SU-DHL-6 (cell line): ENCODE results near the gene ST7.

Experiments
- H2AFZ ChIP-seq: fragments of 200-600 bp; sonication (generic); 2 replicates; pipeline ENCODE4 v1.6.1; 2014; ENCODE audit warnings: low read depth, mild to moderate bottlenecking, moderate library complexity, mixed read lengths, antibody characterized with exemption, low read length; ENCODE audit not compliant: severe bottlenecking
- H3F3A ChIP-seq: fragments of 200-600 bp; shearing (Covaris generic); 2 replicates; pipeline ENCODE4 v1.6.0; 2016; ENCODE audit warnings: antibody characterized with exemption, mild to moderate bottlenecking; ENCODE audit not compliant: insufficient read depth
- H3K27ac ChIP-seq: fragments of 200-600 bp; sonication (generic); 2 replicates; pipeline ENCODE4 v1.5.1; 2016; ENCODE audit warnings: low read depth, mild to moderate bottlenecking, low read length, moderate library complexity, mixed read lengths
- H3K27me3 ChIP-seq: fragments of 200-600 bp; sonication (generic), shearing (Covaris generic); 2 replicates; pipeline ENCODE4 v1.6.0; 2014; ENCODE audit warnings: mild to moderate bottlenecking, low read length
- H3K36me3 ChIP-seq: fragments of 200-600 bp; sonication (generic); 2 replicates; pipeline ENCODE4 v1.6.1; 2014; ENCODE audit warnings: mild to moderate bottlenecking, low read length, mixed read lengths
- H3K4me2 ChIP-seq: fragments of 300-600, 200-600 bp; shearing (Covaris generic), sonication (generic); 2 replicates; pipeline ENCODE4 v1.6.0; 2014; ENCODE audit warnings: low read length, low read depth, mild to moderate bottlenecking; ENCODE audit not compliant: poor library complexity, severe bottlenecking
- H3K4me3 ChIP-seq: fragments of 200-600 bp; sonication (generic); 2 replicates; pipeline ENCODE4 v1.5.1; 2014; ENCODE audit warnings: antibody characterized with exemption, low read length, mild to moderate bottlenecking, mixed read lengths; ENCODE audit not compliant: insufficient read depth, poor library complexity, severe bottlenecking
- H3K79me2 ChIP-seq: fragments of 200-600 bp; sonication (generic); 2 replicates; pipeline ENCODE4 v1.6.1; 2014; ENCODE audit warnings: mild to moderate bottlenecking, low read length, moderate library complexity; ENCODE audit not compliant: insufficient read depth
- H3K9ac ChIP-seq: fragments of 200-600 bp; sonication (generic); 2 replicates; pipeline ENCODE4 v1.7.0; 2014; ENCODE audit warnings: mild to moderate bottlenecking, low read length
- H3K9me2 ChIP-seq: fragments of 200-600 bp; sonication (generic); replicated peaks from 2 replicates; pipeline ENCODE4 v1.6.1; 2014; ENCODE audit warnings: low read length; ENCODE audit not compliant: insufficient read depth
- H3K9me3 ChIP-seq: fragments of 200-600 bp; sonication (generic); 2 replicates; pipeline ENCODE4 v1.6.1; 2014; ENCODE audit warnings: low read length, mixed read lengths; ENCODE audit not compliant: insufficient read depth
- H4K20me1 ChIP-seq: fragments of 200-600 bp; sonication (generic); 2 replicates; pipeline ENCODE4 v1.6.1; 2014; ENCODE audit warnings: low read depth, mild to moderate bottlenecking, antibody characterized with exemption, low read length, moderate library complexity, mixed read lengths
- EZH2phosphoT487 ChIP-seq: fragments of 200-600 bp; sonication (generic), shearing (Covaris generic); conservative IDR thresholded peaks from 2 replicates; pipeline ENCODE4 v1.6.1; 2018; ENCODE audit warnings: mild to moderate bottlenecking, antibody characterized with exemption, low read length, moderate library complexity, mixed read lengths
- TF ChIP-seq, protein P1 (sequence below): fragments of 200-600 bp; sonication (generic); IDR thresholded peaks from one replicate; pipeline ENCODE4 v1.5.1; 2017; ENCODE audit warnings: antibody characterized with exemption, mild to moderate bottlenecking, low read length, moderate library complexity; ENCODE audit not compliant: insufficient read depth, poor library complexity, severe bottlenecking

Gene ST7

DNA sequence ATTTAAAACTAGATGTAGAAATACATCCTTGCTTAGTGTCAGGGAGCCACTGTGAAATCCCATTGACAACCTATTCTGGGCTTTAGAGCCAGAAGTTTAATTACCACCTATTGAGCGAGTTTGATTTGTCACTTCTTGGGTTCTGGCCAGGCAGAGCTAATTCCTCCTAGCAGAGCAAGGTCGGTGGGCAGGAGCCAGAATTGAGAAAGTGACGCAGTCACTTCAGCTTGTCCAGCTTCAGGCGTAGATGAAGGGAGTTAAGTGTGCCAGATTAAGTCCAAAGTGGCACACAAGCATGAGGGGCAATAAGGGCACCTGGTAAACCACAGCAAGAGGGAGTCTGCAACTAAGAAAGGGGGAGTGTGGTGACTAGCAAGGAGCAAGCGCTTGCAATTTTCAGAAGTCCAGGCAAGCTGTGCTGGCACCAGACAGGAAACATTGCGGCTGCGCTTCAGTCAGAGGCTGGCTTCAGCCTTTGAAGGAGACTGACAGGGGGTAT is 119.4 kb downstream of the ST7 start:
- no peaks in the 10 kb centered on the region; the same call in 1 of the 2 replicates for H3K9me3 ChIP-seq
- H2AFZ ChIP-seq = no peak overlapping the region
- no peak for TF ChIP-seq EZH2phosphoT487
- no peaks in the 10 kb centered on the region for H3K36me3 ChIP-seq
- no peaks in the 10 kb centered on the region for H3K27me3 ChIP-seq
- no peaks in the 10 kb centered on the region for H4K20me1 ChIP-seq
- H3K4me2 ChIP-seq = no peak overlapping the region
- no peaks in the 10 kb centered on the region for H3F3A ChIP-seq
- H3K27ac ChIP-seq = no peak overlapping the region
- no peak overlapping the region for H3K9ac ChIP-seq
- no peaks in the 10 kb centered on the region for H3K9me2 ChIP-seq
- no peak overlapping the region for H3K4me3 ChIP-seq
- H3K79me2 ChIP-seq = no peaks in the 10 kb centered on the region

DNA sequence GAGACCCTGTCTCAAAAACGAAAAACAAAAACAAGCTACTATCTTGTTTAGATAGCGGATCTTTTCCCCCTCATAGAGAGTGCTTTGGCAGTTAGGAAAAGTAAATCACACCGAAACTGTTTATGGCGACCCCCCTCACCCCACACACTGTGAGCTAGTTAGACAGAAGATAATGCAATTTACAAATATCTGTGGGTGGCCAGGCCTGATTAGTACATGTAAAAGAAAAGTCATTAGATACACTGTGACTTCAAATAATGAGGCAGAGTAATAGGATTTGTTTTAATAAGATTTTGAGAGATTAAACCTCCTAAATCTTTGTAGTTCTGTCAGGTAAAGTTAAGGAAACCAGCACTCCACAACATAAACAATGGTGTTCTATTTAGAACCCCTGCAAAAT is 121.1 kb downstream of the ST7 start:
- Histone ChIP-seq H3K27me3 (no peaks in the 10 kb centered on the region), H3K79me2 (no peaks in the 10 kb centered on the region)

DNA sequence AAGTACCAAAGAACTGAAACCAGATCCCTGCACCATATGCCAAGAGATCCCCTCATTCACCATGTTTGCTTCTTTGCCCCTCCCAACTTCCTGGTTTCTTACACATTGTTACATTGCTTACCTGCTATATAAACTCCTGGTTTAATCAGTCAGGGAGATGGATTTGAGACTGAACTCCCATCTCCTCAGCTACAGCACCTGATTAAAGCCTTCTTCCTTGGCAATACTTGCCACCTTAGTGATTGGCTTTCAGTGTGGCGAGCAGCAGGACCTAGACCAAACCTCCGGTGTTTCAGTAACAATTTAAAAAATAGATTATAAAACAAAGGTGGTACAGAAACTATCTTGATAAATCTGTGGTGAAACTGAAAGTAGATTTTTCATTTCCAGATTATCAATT is 122.6 kb downstream of the ST7 start:
- H3K4me2 ChIP-seq = no peak overlapping the region

More for the DNA sequence above, 121.1 kb downstream of the ST7 start:
- Histone ChIP-seq H2AFZ (no peak overlapping the region), H4K20me1 (no peaks in the 10 kb centered on the region), H3K36me3 (no peaks in the 10 kb centered on the region), H3K9me3 (no peaks in the 10 kb centered on the region; the same call in 1 of the 2 replicates), H3F3A (no peaks in the 10 kb centered on the region), H3K4me3 (no peak overlapping the region), H3K9ac (no peak overlapping the region), H3K27ac (no peak overlapping the region), H3K4me2 (no peak overlapping the region), H3K9me2 (no peaks in the 10 kb centered on the region)
- no peak for TF ChIP-seq EZH2phosphoT487
- TF ChIP-seq, protein P1, sequence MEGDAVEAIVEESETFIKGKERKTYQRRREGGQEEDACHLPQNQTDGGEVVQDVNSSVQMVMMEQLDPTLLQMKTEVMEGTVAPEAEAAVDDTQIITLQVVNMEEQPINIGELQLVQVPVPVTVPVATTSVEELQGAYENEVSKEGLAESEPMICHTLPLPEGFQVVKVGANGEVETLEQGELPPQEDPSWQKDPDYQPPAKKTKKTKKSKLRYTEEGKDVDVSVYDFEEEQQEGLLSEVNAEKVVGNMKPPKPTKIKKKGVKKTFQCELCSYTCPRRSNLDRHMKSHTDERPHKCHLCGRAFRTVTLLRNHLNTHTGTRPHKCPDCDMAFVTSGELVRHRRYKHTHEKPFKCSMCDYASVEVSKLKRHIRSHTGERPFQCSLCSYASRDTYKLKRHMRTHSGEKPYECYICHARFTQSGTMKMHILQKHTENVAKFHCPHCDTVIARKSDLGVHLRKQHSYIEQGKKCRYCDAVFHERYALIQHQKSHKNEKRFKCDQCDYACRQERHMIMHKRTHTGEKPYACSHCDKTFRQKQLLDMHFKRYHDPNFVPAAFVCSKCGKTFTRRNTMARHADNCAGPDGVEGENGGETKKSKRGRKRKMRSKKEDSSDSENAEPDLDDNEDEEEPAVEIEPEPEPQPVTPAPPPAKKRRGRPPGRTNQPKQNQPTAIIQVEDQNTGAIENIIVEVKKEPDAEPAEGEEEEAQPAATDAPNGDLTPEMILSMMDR = no peak

DNA sequence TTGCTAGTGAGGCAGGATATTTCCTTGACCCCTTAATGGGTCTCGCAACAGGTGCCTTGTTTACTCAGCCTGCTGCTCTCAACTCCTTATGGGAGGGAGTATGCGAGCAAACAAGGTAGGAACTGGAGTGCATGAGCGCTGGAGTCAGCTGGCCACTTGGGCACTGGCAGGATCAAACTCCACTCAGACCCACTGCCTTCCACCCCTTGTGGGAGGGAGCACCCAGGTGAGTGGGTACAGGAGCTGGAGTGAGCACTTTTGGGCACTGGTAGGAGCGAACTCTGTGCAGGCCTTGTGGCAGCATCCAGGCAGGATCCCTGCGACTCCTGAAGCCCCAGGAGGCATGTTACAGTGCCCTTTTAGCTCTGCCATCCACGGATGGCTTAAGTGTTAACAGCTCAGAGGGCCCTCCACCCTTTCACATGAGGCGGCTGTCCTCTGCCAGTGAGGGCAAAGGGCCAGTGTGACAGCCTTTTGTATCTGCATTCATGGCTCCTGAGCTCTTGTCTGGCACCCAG is 123.2 kb downstream of the ST7 start:
- Histone ChIP-seq H3K4me3 (no peak overlapping the region), H3K9ac (no peak overlapping the region), H2AFZ (no peak overlapping the region), H3K36me3 (no peaks in the 10 kb centered on the region), H3K27me3 (no peaks in the 10 kb centered on the region), H3F3A (no peaks in the 10 kb centered on the region), H4K20me1 (no peaks in the 10 kb centered on the region), H3K79me2 (no peaks in the 10 kb centered on the region), H3K9me3 (no peaks in the 10 kb centered on the region; the same call in 1 of the 2 replicates), H3K9me2 (no peaks in the 10 kb centered on the region), H3K27ac (no peak overlapping the region), H3K4me2 (no peak overlapping the region)
- TF ChIP-seq, protein P1 = no peak
- TF ChIP-seq EZH2phosphoT487 = no peak

More for the DNA sequence above, 122.6 kb downstream of the ST7 start:
- Histone ChIP-seq H3K9me3 (no peaks in the 10 kb centered on the region; the same call in 1 of the 2 replicates), H3K9me2 (no peaks in the 10 kb centered on the region), H3K79me2 (no peaks in the 10 kb centered on the region), H4K20me1 (no peaks in the 10 kb centered on the region), H3K9ac (no peak overlapping the region), H3K27ac (no peak overlapping the region), H3K36me3 (no peaks in the 10 kb centered on the region), H3F3A (no peaks in the 10 kb centered on the region), H3K27me3 (no peaks in the 10 kb centered on the region), H2AFZ (no peak overlapping the region), H3K4me3 (no peak overlapping the region)
- TF ChIP-seq EZH2phosphoT487 = no peak
- TF ChIP-seq, protein P1 = no peak
